IMR-90 (cell line): ENCODE measurements around the gene MAP2. TPM values are rescaled to one million over a fixed set of nuclear protein-coding genes. Genes with fewer than 3 reads are reported as not detected.

Experiments used
- ATAC-seq: fragments of 200-7000 bp; cut with Tn5 transposase; 2 replicates; pipeline ENCODE4 v1.9.1; 2020; ENCODE audit warnings: low read depth, mild to moderate bottlenecking, moderate library complexity
- BruUV-seq: library from RNA; stranded (reverse); fragments of 400-500 nt; replicated peaks from 2 replicates; lab custom pipeline; 2021; lab: Mats Ljungman, UMichigan
- CTCF ChIA-PET: fragments of 300-600 bp; formaldehyde crosslinking; extraction: SDS; loops from one replicate; lab custom pipeline; 2021; ENCODE audit warnings: antibody characterized with exemption; lab: Yijun Ruan, JAX
- POLR2A ChIA-PET: fragments of 300-600 bp; sonication (Branson Sonifier 250); formaldehyde crosslinking; loops from one replicate; lab custom pipeline; 2022; ENCODE audit warnings: antibody characterized with exemption; ENCODE audit not compliant: unreplicated experiment; lab: Charles Lee
- DNase-seq: peaks from one replicate; pipeline ENCODE4 v3.0.0; 2013
- H2AFZ ChIP-seq: replicated peaks from 2 replicates; pipeline ENCODE3; 2013; ENCODE audit warnings: low read length, mild to moderate bottlenecking; ENCODE audit not compliant: poor library complexity
- H2AK5ac ChIP-seq: 2 replicates; pipeline ENCODE4 v1.6.1; 2013; ENCODE audit warnings: low read depth, low read length, inconsistent platforms
- H2AK9ac ChIP-seq: replicated peaks from 2 replicates; pipeline ENCODE3; 2013; ENCODE audit warnings: mild to moderate bottlenecking, low read depth, low read length, moderate library complexity; ENCODE audit not compliant: poor library complexity
- H2BK120ac ChIP-seq: 2 replicates; pipeline ENCODE4 v1.6.1; 2013; ENCODE audit warnings: low read depth, low read length, inconsistent platforms
- H2BK15ac ChIP-seq: 3 replicates; pipeline ENCODE4 v1.6.1; 2013; ENCODE audit warnings: low read depth, low read length, inconsistent platforms
- H2BK20ac ChIP-seq: 2 replicates; pipeline ENCODE4 v1.6.1; 2013; ENCODE audit warnings: low read depth, mild to moderate bottlenecking, inconsistent platforms, low read length, moderate library complexity
- H2BK5ac ChIP-seq: 2 replicates; pipeline ENCODE4 v1.6.1; 2013; ENCODE audit warnings: mild to moderate bottlenecking, low read depth, low read length, inconsistent platforms; ENCODE audit not compliant: poor library complexity, severe bottlenecking
- H3K14ac ChIP-seq: replicated peaks from 2 replicates; pipeline ENCODE4 v1.6.1; 2013; ENCODE audit warnings: low read depth, low read length, inconsistent platforms
- H3K18ac ChIP-seq: 2 replicates; pipeline ENCODE4 v1.6.1; 2013; ENCODE audit warnings: low read depth, low read length, control low read depth
- H3K23ac ChIP-seq: 2 replicates; pipeline ENCODE4 v1.6.1; 2013; ENCODE audit warnings: low read depth, low read length, inconsistent platforms
- H3K27ac ChIP-seq: 2 replicates; pipeline ENCODE4 v1.5.1; 2013; ENCODE audit warnings: mild to moderate bottlenecking, control low read depth, low read length; ENCODE audit not compliant: insufficient read depth
- H3K27me3 ChIP-seq: 2 replicates; pipeline ENCODE4 v1.6.1; 2013; ENCODE audit warnings: low read length; ENCODE audit not compliant: control insufficient read depth, insufficient read depth
- H3K36me3 ChIP-seq: 2 replicates; pipeline ENCODE4 v1.6.1; 2013; ENCODE audit warnings: low read length, mixed read lengths; ENCODE audit not compliant: control insufficient read depth, insufficient read depth
- H3K4ac ChIP-seq: 2 replicates; pipeline ENCODE4 v1.6.1; 2013; ENCODE audit warnings: low read depth, low read length, inconsistent platforms
- H3K4me1 ChIP-seq: 2 replicates; pipeline ENCODE4 v1.6.1; 2013; ENCODE audit warnings: low read length, mixed read lengths; ENCODE audit not compliant: control insufficient read depth, insufficient read depth
- H3K4me2 ChIP-seq: 2 replicates; pipeline ENCODE4 v1.6.1; 2013; ENCODE audit warnings: low read depth, mild to moderate bottlenecking, control low read depth, low read length, moderate library complexity
- H3K4me3 ChIP-seq: 2 replicates; pipeline ENCODE4 v1.5.1; 2013; ENCODE audit warnings: low read depth, mild to moderate bottlenecking, control low read depth, low read length, moderate library complexity; ENCODE audit not compliant: insufficient read depth
- H3K56ac ChIP-seq: 2 replicates; pipeline ENCODE4 v1.6.1; 2013; ENCODE audit warnings: low read length, inconsistent platforms; ENCODE audit not compliant: insufficient read depth; ENCODE audit errors: extremely low read depth
- H3K79me1 ChIP-seq, 2 experiments: 2 replicates each; pipeline ENCODE4 v1.6.1; 2013; ENCODE audit warnings: low read length in 2 of 2, inconsistent platforms in 1 of 2, low read depth in 1 of 2
- H3K9ac ChIP-seq: 2 replicates; pipeline ENCODE4 v1.6.1; 2013; ENCODE audit warnings: low read depth, low read length, control low read depth
- H3K9me1 ChIP-seq: 2 replicates; pipeline ENCODE4 v1.6.1; 2013; ENCODE audit warnings: low read length, inconsistent platforms; ENCODE audit not compliant: insufficient read depth
- H3K9me3 ChIP-seq: 2 replicates; pipeline ENCODE4 v1.6.1; 2013; ENCODE audit warnings: low read length; ENCODE audit not compliant: control insufficient read depth, insufficient read depth
- H4K20me1 ChIP-seq: 2 replicates; pipeline ENCODE4 v1.6.1; 2013; ENCODE audit warnings: low read length, inconsistent platforms; ENCODE audit not compliant: insufficient read depth
- H4K5ac ChIP-seq: 2 replicates; pipeline ENCODE4 v1.6.1; 2013; ENCODE audit warnings: mild to moderate bottlenecking, low read depth, low read length, control low read depth
- H4K8ac ChIP-seq, 2 experiments: 2 replicates each; pipeline ENCODE4 v1.6.1; 2013; ENCODE audit warnings: low read depth in 2 of 2, low read length in 2 of 2, control low read depth in 1 of 2, inconsistent platforms in 1 of 2
- H4K91ac ChIP-seq: 2 replicates; pipeline ENCODE4 v1.6.1; 2013; ENCODE audit warnings: low read depth, low read length, inconsistent platforms; ENCODE audit not compliant: insufficient read depth
- BHLHE40 ChIP-seq: fragments of 150-350 bp; IDR thresholded peaks from 2 replicates; pipeline ENCODE4 v1.6.1; 2016; ENCODE audit warnings: mild to moderate bottlenecking, low read depth, low read length
- CEBPB ChIP-seq: IDR thresholded peaks from 2 replicates; pipeline ENCODE4 v1.6.1; 2012; ENCODE audit warnings: low read depth, low read length, improper control_type of control experiment
- CHD1 ChIP-seq: IDR thresholded peaks from 2 replicates; pipeline ENCODE4 v1.6.1; 2012; ENCODE audit warnings: low read depth, low read length, improper control_type of control experiment
- ELK1 ChIP-seq: fragments of 150-350 bp; IDR thresholded peaks from 2 replicates; pipeline ENCODE4 v1.6.1; 2016; ENCODE audit warnings: low read depth, mild to moderate bottlenecking, low read length, moderate library complexity, borderline replicate concordance
- FOS ChIP-seq: fragments of 150-350 bp; IDR thresholded peaks from 2 replicates; pipeline ENCODE4 v1.6.1; 2016; ENCODE audit warnings: low read depth, low read length
- MAFK ChIP-seq: IDR thresholded peaks from 2 replicates; pipeline ENCODE4 v1.6.1; 2012; ENCODE audit warnings: low read depth, low read length, improper control_type of control experiment
- MAZ ChIP-seq: IDR thresholded peaks from 2 replicates; pipeline ENCODE4 v1.6.1; 2012; ENCODE audit warnings: low read depth, mild to moderate bottlenecking, low read length, improper control_type of control experiment, moderate library complexity, borderline replicate concordance
- MXI1 ChIP-seq: IDR thresholded peaks from 2 replicates; pipeline ENCODE4 v1.6.1; 2012; ENCODE audit warnings: low read depth, mild to moderate bottlenecking, low read length, moderate library complexity, borderline replicate concordance
- NFE2L2 ChIP-seq: fragments of 150-350 bp; IDR thresholded peaks from 2 replicates; pipeline ENCODE4 v1.6.1; 2016; ENCODE audit warnings: low read depth, mild to moderate bottlenecking, low read length
- POLR2A ChIP-seq: IDR thresholded peaks from 2 replicates; pipeline ENCODE4 v1.6.1; 2012; ENCODE audit warnings: mild to moderate bottlenecking, low read depth, low read length
- RAD21 ChIP-seq: IDR thresholded peaks from 2 replicates; pipeline ENCODE4 v1.6.1; 2012; ENCODE audit warnings: low read length, improper control_type of control experiment
- RCOR1 ChIP-seq: IDR thresholded peaks from 2 replicates; pipeline ENCODE4 v1.6.1; 2012; ENCODE audit warnings: mild to moderate bottlenecking, low read length, improper control_type of control experiment; ENCODE audit not compliant: insufficient replicate concordance
- RFX5 ChIP-seq: IDR thresholded peaks from 2 replicates; pipeline ENCODE4 v1.8.0; 2012; ENCODE audit warnings: low read depth, mild to moderate bottlenecking, low read length, moderate library complexity
- SMC3 ChIP-seq: fragments of 150-350 bp; IDR thresholded peaks from 2 replicates; pipeline ENCODE4 v1.6.1; 2016; ENCODE audit warnings: low read depth, mild to moderate bottlenecking, antibody characterized with exemption, low read length, moderate library complexity
- USF2 ChIP-seq: fragments of 150-350 bp; IDR thresholded peaks from 2 replicates; pipeline ENCODE4 v1.6.1; 2017; ENCODE audit warnings: mild to moderate bottlenecking, antibody characterized with exemption, low read length, low read depth
- WGBS, 2 experiments: methylation state at CpG; one replicate each; pipeline versions ENCODE4 v1.1.5 to v1.1.7; 2013; ENCODE audit warnings: missing lambda C conversion rate in 2 of 2; ENCODE audit not compliant: insufficient read length in 1 of 2; ENCODE audit errors: extremely low coverage in 2 of 2; 5-methylcytosine and 5-hydroxymethylcytosine counted together
- dilution Hi-C: fragments of 300-500 bp; cut with HindIII; formaldehyde crosslinking; loops from one replicate; pipeline ENCODE4 v1.14.3; 2018; ENCODE audit warnings: low sequenced_read_pairs; ENCODE audit not compliant: unreplicated experiment
- in situ Hi-C: fragments of 300-500 bp; cut with MboI; formaldehyde crosslinking; loops from 3 replicates; pipeline ENCODE4 v1.14.3; 2019; ENCODE audit warnings: low sequenced_read_pairs, inconsistent platforms, mixed read lengths
- intact Hi-C: fragments of 100-400 bp; cut with micrococcal nuclease; formaldehyde crosslinking; loops from 2 replicates; pipeline ENCODE4 v1.10.0; 2022
- polyA plus RNA-seq, 3 experiments: library from polyadenylated mRNA; depleted of rRNA; stranded (reverse); fragments of >200 nt; gene quantifications; 2 replicates each; pipeline ENCODE4 v1.2.3, GENCODE V29; 2012; ENCODE audit warnings: low replicate concordance in 1 of 3
- total RNA-seq: library from RNA; depleted of rRNA; stranded (reverse); fragments of >200 nt; gene quantifications from 2 replicates; pipeline ENCODE4 v1.2.3, GENCODE V29; 2012
- TF ChIP-seq, protein P1 (sequence below): conservative IDR thresholded peaks from 2 replicates; pipeline ENCODE4 v1.5.1; 2012; ENCODE audit warnings: mild to moderate bottlenecking, low read depth, low read length, improper control_type of control experiment

The MAP2 gene
- total and polyA plus RNA-seq, 2 of the 4 experiments (the other 2 are of a cell fraction): 0.29 to 0.36 TPM

GRCh38 chr2:209584915-209585314 lies 161.1 kb downstream of the MAP2 start:
- no peak overlapping the region for H3K56ac ChIP-seq
- no peak overlapping the region for H4K8ac ChIP-seq
- H4K20me1 ChIP-seq: no peaks in the 10 kb centered on the region
- no peak overlapping the region for H3K14ac ChIP-seq
- TF ChIP-seq RAD21 (no peak), MAZ (no peak), BHLHE40 (no peak), CEBPB (no peak), FOS (no peak), CHD1 (no peak), POLR2A (no peak), MAFK (no peak), SMC3 (no peak), RFX5 (no peak), MXI1 (no peak), NFE2L2 (no peak), RCOR1 (no peak), USF2 (no peak), ELK1 (no peak)
- TF ChIP-seq, protein P1, sequence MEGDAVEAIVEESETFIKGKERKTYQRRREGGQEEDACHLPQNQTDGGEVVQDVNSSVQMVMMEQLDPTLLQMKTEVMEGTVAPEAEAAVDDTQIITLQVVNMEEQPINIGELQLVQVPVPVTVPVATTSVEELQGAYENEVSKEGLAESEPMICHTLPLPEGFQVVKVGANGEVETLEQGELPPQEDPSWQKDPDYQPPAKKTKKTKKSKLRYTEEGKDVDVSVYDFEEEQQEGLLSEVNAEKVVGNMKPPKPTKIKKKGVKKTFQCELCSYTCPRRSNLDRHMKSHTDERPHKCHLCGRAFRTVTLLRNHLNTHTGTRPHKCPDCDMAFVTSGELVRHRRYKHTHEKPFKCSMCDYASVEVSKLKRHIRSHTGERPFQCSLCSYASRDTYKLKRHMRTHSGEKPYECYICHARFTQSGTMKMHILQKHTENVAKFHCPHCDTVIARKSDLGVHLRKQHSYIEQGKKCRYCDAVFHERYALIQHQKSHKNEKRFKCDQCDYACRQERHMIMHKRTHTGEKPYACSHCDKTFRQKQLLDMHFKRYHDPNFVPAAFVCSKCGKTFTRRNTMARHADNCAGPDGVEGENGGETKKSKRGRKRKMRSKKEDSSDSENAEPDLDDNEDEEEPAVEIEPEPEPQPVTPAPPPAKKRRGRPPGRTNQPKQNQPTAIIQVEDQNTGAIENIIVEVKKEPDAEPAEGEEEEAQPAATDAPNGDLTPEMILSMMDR: no peak
- H2AFZ ChIP-seq: no peak overlapping the region
- ChIA-PET CTCF (interaction anchor here (1.0 kb wide), 1 partner anchor 250 kb away, joined by 3 read pairs; no protein-coding TSS in a partner anchor), POLR2A (no interaction called here)
- intact Hi-C loops (loop anchor here (5.0 kb wide), 1 partner anchor 377 kb away; no protein-coding TSS in a partner anchor), in situ Hi-C loops (no loop called here), dilution Hi-C loops (no loop called here)
- H2BK15ac ChIP-seq: no peak overlapping the region
- H3K23ac ChIP-seq: no peak overlapping the region
- no peak overlapping the region for H2BK5ac ChIP-seq
- H2AK5ac ChIP-seq: no peak overlapping the region
- H2BK20ac ChIP-seq: no peak overlapping the region
- H3K36me3 ChIP-seq: no peaks in the 10 kb centered on the region
- no CpG with 5 or more reads among the region's 5 CpGs for WGBS, 2 experiments
- no peak overlapping the region for H2BK120ac ChIP-seq
- no peak overlapping the region for H4K91ac ChIP-seq
- H3K27ac ChIP-seq: no peak overlapping the region
- ATAC-seq: no peak
- no TSS peak for BruUV-seq
- no peaks in the 10 kb centered on the region for H3K9me3 ChIP-seq
- no peak overlapping the region for H2AK9ac ChIP-seq
- no peak overlapping the region for H3K9ac ChIP-seq
- H3K79me1 ChIP-seq: no peaks in the 10 kb centered on the region
- H3K4me3 ChIP-seq: no peak overlapping the region
- no peak overlapping the region for H4K5ac ChIP-seq
- H3K4ac ChIP-seq: no peak overlapping the region
- no peak overlapping the region for H3K4me2 ChIP-seq
- H3K27me3 ChIP-seq: no peaks in the 10 kb centered on the region
- H3K18ac ChIP-seq: no peak overlapping the region
- H3K9me1 ChIP-seq: no peaks in the 10 kb centered on the region
- DNase-seq: no peak
- H3K4me1 ChIP-seq: no peaks in the 10 kb centered on the region
